ENCODE measurements around the gene TMEM191C.

GRCh38 chr22:21451545-21452520 is 15.4 kb upstream of the TMEM191C start:
- TF ChIP-seq, protein P1, sequence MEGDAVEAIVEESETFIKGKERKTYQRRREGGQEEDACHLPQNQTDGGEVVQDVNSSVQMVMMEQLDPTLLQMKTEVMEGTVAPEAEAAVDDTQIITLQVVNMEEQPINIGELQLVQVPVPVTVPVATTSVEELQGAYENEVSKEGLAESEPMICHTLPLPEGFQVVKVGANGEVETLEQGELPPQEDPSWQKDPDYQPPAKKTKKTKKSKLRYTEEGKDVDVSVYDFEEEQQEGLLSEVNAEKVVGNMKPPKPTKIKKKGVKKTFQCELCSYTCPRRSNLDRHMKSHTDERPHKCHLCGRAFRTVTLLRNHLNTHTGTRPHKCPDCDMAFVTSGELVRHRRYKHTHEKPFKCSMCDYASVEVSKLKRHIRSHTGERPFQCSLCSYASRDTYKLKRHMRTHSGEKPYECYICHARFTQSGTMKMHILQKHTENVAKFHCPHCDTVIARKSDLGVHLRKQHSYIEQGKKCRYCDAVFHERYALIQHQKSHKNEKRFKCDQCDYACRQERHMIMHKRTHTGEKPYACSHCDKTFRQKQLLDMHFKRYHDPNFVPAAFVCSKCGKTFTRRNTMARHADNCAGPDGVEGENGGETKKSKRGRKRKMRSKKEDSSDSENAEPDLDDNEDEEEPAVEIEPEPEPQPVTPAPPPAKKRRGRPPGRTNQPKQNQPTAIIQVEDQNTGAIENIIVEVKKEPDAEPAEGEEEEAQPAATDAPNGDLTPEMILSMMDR (IDR thresholded peaks at IDR 0.05) = no peak
- TF ChIP-seq EZH2 (IDR thresholded peaks at IDR 0.05; ENCODE audit: borderline replicate concordance, insufficient read depth, low read depth, low read length, poor library complexity, severe bottlenecking) = no peak

Measured in B cell (primary cell).